AG09319 (cell line): Measurements from ENCODE around the gene ING5.

Experiments
- DNase-seq: peaks from one replicate; pipeline ENCODE4 v3.0.0-alpha.2; 2010; ENCODE audit warnings: low read depth; ENCODE audit errors: extremely low read depth
- CTCF ChIP-seq: IDR thresholded peaks from 2 replicates; pipeline ENCODE4 v1.5.1; 2011; ENCODE audit warnings: low read depth, mild to moderate bottlenecking, inconsistent platforms, low read length, moderate library complexity

The ING5 gene

GRCh38 chr2:241751152-241751551 is 49.3 kb downstream of the ING5 start:
- TF ChIP-seq CTCF, result no peak
- DNase-seq, result no peak

- DNase-seq, result no peak
- TF ChIP-seq CTCF, result no peak
These were observed 49.9 kb downstream of the ING5 start for GRCh38 chr2:241751776-241752175.

- DNase-seq, result no peak
- no peak for TF ChIP-seq CTCF
These were observed 50.4 kb downstream of the ING5 start for GRCh38 chr2:241752253-241752652.

GRCh38 chr2:241752689-241753276 is 50.9 kb downstream of the ING5 start:
- DNase-seq, result no peak
- no peak for TF ChIP-seq CTCF

GRCh38 chr2:241753493-241753892 is 51.7 kb downstream of the ING5 start:
- no peak for DNase-seq
- TF ChIP-seq CTCF, result no peak

GRCh38 chr2:241754042-241754441 is 52.2 kb downstream of the ING5 start:
- no peak for TF ChIP-seq CTCF

GRCh38 chr2:241755166-241755565 is 53.3 kb downstream of the ING5 start:
- no peak for TF ChIP-seq CTCF
- no peak for DNase-seq

More at GRCh38 chr2:241754042-241754441, 52.2 kb downstream of the ING5 start:
- DNase-seq, result no peak
